Tibial nerve (tissue), 4 donors: ENCODE results near the gene ADRA2C.

Experiments
- CTCF ChIP-seq, 5 experiments: fragments of 200-600 bp in 3 of 5; fragments of 450-650 bp in 2 of 5; sonication (generic) in 3 of 5; IDR thresholded peaks; one replicate each; pipeline ENCODE4 v1.5.1; 2016 to 2019; ENCODE audit warnings: antibody characterized with exemption in 5 of 5, mild to moderate bottlenecking in 3 of 5, moderate library complexity in 2 of 5
- EP300 ChIP-seq, 2 donors: sonication (generic); formaldehyde crosslinking; IDR thresholded peaks; one replicate each; pipeline ENCODE4 v1.6.1; 2017; ENCODE audit warnings: antibody characterized with exemption in 2 of 2, mild to moderate bottlenecking in 1 of 2
- POLR2A ChIP-seq, 2 donors: fragments of 450-650 bp; IDR thresholded peaks; one replicate each; pipeline ENCODE4 v1.6.1; 2017; ENCODE audit warnings: antibody characterized with exemption in 2 of 2, mild to moderate bottlenecking in 2 of 2, moderate library complexity in 2 of 2

GRCh38 chr4:3774253-3774883 lies 8.2 kb downstream of the ADRA2C start:
- TF ChIP-seq POLR2A (IDR thresholded peaks at IDR 0.05) = no peak
- TF ChIP-seq CTCF (IDR thresholded peaks at IDR 0.05) = no peak
- TF ChIP-seq EP300 (IDR thresholded peaks at IDR 0.05) = no peak
